ENCODE results near the gene RAP1B. TPM values are rescaled to one million over a fixed set of nuclear protein-coding genes. Genes with fewer than 3 reads are reported as not detected.

RAP1B gene
- total and polyA plus RNA-seq, 9 of the 15 experiments (the other 6 are each of a cell fraction or from before 2014, with no cell fraction given) = 107 to 309 (median 170) TPM

GRCh38 chr12:68601767-68602166 lies 8.9 kb upstream of the RAP1B start:
- in situ Hi-C loops (cut with MboI) = no loop called here
- Histone ChIP-seq H3K9ac (ENCODE audit: insufficient read depth in 1 of 2, low read depth in 2 of 2, low read length in 2 of 2) (no peak overlapping the region), H4K20me1 (replicated peaks; ENCODE audit: control insufficient read depth, insufficient read depth, low read length) (no peaks in the 10 kb centered on the region), H3K4me1 (replicated peaks in 1 of 2; ENCODE audit: control insufficient read depth in 2 of 2, insufficient read depth in 2 of 2, low read length in 2 of 2) (no peaks in the 10 kb centered on the region), H3K36me3 (ENCODE audit: control insufficient read depth, insufficient read depth, low read length) (no peaks in the 10 kb centered on the region), H3K9me1 (ENCODE audit: control insufficient read depth, insufficient read depth, low read length) (no peaks in the 10 kb centered on the region), H3K79me2 (ENCODE audit: control insufficient read depth, insufficient read depth, low read length) (no peaks in the 10 kb centered on the region), H3K4me2 (ENCODE audit: insufficient read depth, low read length) (no peak overlapping the region), H3K27ac (ENCODE audit: extremely low read depth, low read depth, low read length) (no peak overlapping the region), H3K9me3 (replicated peaks; ENCODE audit: control insufficient read depth, insufficient read depth, low read depth, low read length) (no peaks in the 10 kb centered on the region), H2AFZ (ENCODE audit: low read depth, low read length) (no peak overlapping the region), H3K4me3 (no peak overlapping the region), H3K27me3 (ENCODE audit: control insufficient read depth in 2 of 2, insufficient read depth in 2 of 2, low read length in 2 of 2) (no peaks in the 10 kb centered on the region)
- CTCF ChIA-PET (ENCODE audit: low intra/inter-chr PET ratio) = no interaction called here
- BruUV-seq (replicated peaks) = no TSS peak
- TF ChIP-seq GATAD2A (IDR thresholded peaks at IDR 0.05) (no peak), PBX2 (CRISPR knock-in tag; IDR thresholded peaks at IDR 0.05; ENCODE audit: low read depth) (no peak), PBX2 (tag; conservative IDR thresholded peaks at IDR 0.05; ENCODE audit: low read depth) (peak; percentile 53; the same call in 1 of the 2 replicates), GTF2B (IDR thresholded peaks at IDR 0.05; ENCODE audit: extremely low read depth, insufficient read length) (no peak), MEIS2 (IDR thresholded peaks at IDR 0.05; ENCODE audit: partially characterized antibody) (peak; percentile 68), NFE2L1 (tag; IDR thresholded peaks at IDR 0.05; ENCODE audit: borderline replicate concordance, low read depth) (no peak)
- ATAC-seq (no peak), DNase-seq (ENCODE audit: extremely low read depth in 1 of 4, low spot score in 3 of 4) (no peak), FAIRE-seq (no peak)
- intact Hi-C loops (cut with micrococcal nuclease) = no loop called here
- POLR2A ChIA-PET = no interaction called here
- 0% methylated on average over 1 of the region's 1 CpG for WGBS (ENCODE audit: insufficient coverage, low coverage, missing lambda C conversion rate)

Data from K562 (cell line).